Endothelial cell (in vitro differentiated cells): ENCODE results near the gene DCLK2. TPM values are rescaled to one million over a fixed set of nuclear protein-coding genes. Genes with fewer than 3 reads are reported as not detected.

Experiments used
- DNase-seq: peaks from one replicate; pipeline ENCODE4 v3.0.0; 2021; ENCODE audit warnings: low spot score
- H3K27ac Mint-ChIP-seq: one replicate; pipeline ENCODE4 v1.8.0; 2021; ENCODE audit warnings: mixed read lengths, inconsistent platforms; ENCODE audit not compliant: unreplicated experiment
- H3K27me3 Mint-ChIP-seq: one replicate; pipeline ENCODE4 v1.8.0; 2021; ENCODE audit warnings: mild to moderate bottlenecking, moderate library complexity, mixed read lengths, inconsistent platforms; ENCODE audit not compliant: unreplicated experiment
- H3K36me3 Mint-ChIP-seq: one replicate; pipeline ENCODE4 v1.8.0; 2021; ENCODE audit warnings: mild to moderate bottlenecking, low read depth, mixed read lengths, inconsistent platforms; ENCODE audit not compliant: unreplicated experiment
- H3K4me1 Mint-ChIP-seq: one replicate; pipeline ENCODE4 v1.8.0; 2021; ENCODE audit warnings: mild to moderate bottlenecking, mixed read lengths, inconsistent platforms; ENCODE audit not compliant: unreplicated experiment
- H3K4me3 Mint-ChIP-seq: one replicate; pipeline ENCODE4 v1.8.0; 2021; ENCODE audit warnings: mild to moderate bottlenecking, mixed read lengths, inconsistent platforms; ENCODE audit not compliant: unreplicated experiment
- H3K9me3 Mint-ChIP-seq: one replicate; pipeline ENCODE4 v1.8.0; 2021; ENCODE audit warnings: mixed read lengths, inconsistent platforms; ENCODE audit not compliant: unreplicated experiment
- CTCF ChIP-seq: fragments of 200-600 bp; sonication (generic); IDR thresholded peaks from one replicate; pipeline ENCODE4 v1.5.0; 2021; ENCODE audit warnings: antibody characterized with exemption; ENCODE audit not compliant: unreplicated experiment
- total RNA-seq: library from RNA; stranded (reverse); fragmentation: NEBNext Ultra II Directional; extraction: Animal tissue kit (Norgen Biotek cat#: 25700); gene quantifications from one replicate; pipeline ENCODE4 v1.2.1, GENCODE V29; 2021; ENCODE audit not compliant: unreplicated experiment

DCLK2 gene
- total RNA-seq, 1 donor from 2014 or later: 7.8 TPM

- no peaks in the 10 kb centered on the region for H3K36me3 Mint-ChIP-seq
- no peak for TF ChIP-seq CTCF
- H3K27me3 Mint-ChIP-seq: no peaks in the 10 kb centered on the region
- no peak for DNase-seq
- no peaks in the 10 kb centered on the region for H3K4me1 Mint-ChIP-seq
- H3K4me3 Mint-ChIP-seq: no peak overlapping the region
- no peaks in the 10 kb centered on the region for H3K9me3 Mint-ChIP-seq
- no peak overlapping the region for H3K27ac Mint-ChIP-seq
Measured at GRCh38 chr4:150141756-150142155, 63.5 kb downstream of the DCLK2 start.

- no peaks in the 10 kb centered on the region for H3K4me1 Mint-ChIP-seq
- H3K27me3 Mint-ChIP-seq: no peaks in the 10 kb centered on the region
- no peaks in the 10 kb centered on the region for H3K9me3 Mint-ChIP-seq
- no peak for TF ChIP-seq CTCF
- no peak for DNase-seq
- no peak overlapping the region for H3K27ac Mint-ChIP-seq
- no peaks in the 10 kb centered on the region for H3K36me3 Mint-ChIP-seq
- no peak overlapping the region for H3K4me3 Mint-ChIP-seq
Measured at GRCh38 chr4:150142831-150143230, 64.6 kb downstream of the DCLK2 start.

GRCh38 chr4:150145090-150145945 lies 67.1 kb downstream of the DCLK2 start:
- peak; percentile 64 for TF ChIP-seq CTCF
- DNase-seq: peak; percentile 5
- no peak overlapping the region for H3K4me3 Mint-ChIP-seq
- no peak overlapping the region for H3K27ac Mint-ChIP-seq
- peaks cover 2% of the 10 kb centered on the region for H3K27me3 Mint-ChIP-seq
- no peaks in the 10 kb centered on the region for H3K9me3 Mint-ChIP-seq
- no peaks in the 10 kb centered on the region for H3K4me1 Mint-ChIP-seq
- no peaks in the 10 kb centered on the region for H3K36me3 Mint-ChIP-seq

GRCh38 chr4:150145946-150146340 lies 67.7 kb downstream of the DCLK2 start:
- Mint-ChIP-seq H3K4me1 (no peaks in the 10 kb centered on the region), H3K27ac (no peak overlapping the region), H3K27me3 (peaks cover 2% of the 10 kb centered on the region), H3K36me3 (no peaks in the 10 kb centered on the region), H3K9me3 (no peaks in the 10 kb centered on the region), H3K4me3 (no peak overlapping the region)
- no peak for DNase-seq
- TF ChIP-seq CTCF: no peak

- Mint-ChIP-seq H3K9me3 (no peaks in the 10 kb centered on the region), H3K27ac (no peak overlapping the region), H3K4me3 (no peak overlapping the region), H3K27me3 (peaks cover 4% of the 10 kb centered on the region), H3K4me1 (no peaks in the 10 kb centered on the region), H3K36me3 (no peaks in the 10 kb centered on the region)
- TF ChIP-seq CTCF: no peak
- no peak for DNase-seq
Measured at GRCh38 chr4:150149381-150149780, 71.1 kb downstream of the DCLK2 start.
